ENCODE measurements around the gene CAVIN2.
"Not testable (repeated sequence)": the region's sequence is repeated elsewhere in the genome, so short reads cannot be mapped to it uniquely, and the experiment has no call there.

Gene CAVIN2

DNA sequence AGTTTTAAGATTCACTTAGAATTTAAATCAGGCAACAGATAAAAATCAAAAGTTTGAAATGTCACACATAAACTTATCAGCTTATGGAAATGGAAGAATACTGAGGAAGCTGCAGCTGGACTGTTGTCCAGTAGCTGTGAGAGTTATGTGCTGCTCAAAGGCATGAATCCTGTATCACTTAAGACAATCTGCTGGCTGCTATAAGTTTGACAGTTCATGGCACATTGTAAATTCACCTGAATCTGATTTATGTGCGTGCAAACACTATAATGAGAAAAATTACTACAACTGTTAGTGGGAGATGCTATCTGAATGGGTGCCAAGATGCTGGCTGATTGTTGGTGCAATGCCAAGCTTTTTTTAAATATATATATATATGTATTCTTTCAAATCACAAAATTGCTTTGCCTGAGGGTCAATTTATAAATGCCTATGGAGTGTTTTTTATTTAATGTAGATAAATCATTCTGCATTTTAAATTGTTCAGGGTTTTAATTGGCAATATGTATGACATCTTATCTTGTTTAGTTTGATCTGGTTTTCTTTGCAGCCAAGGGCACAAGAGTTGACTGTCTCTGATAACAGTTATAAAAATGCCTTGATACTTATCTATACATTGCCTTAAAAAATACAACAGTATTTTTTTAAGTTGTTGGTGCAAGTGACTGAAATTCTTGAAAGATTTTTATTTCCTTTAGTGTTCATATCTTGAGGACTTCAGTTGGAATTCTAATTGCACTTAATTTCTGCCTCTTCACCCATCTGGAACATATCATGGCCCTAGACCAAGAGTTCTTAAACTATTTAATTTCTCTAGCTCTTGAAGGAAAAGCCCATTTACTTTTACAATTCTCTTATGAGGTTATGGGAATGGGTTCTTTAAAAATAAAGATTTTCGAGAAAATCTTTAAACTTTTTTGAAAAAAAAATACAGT is 48.7 kb downstream of the CAVIN2 start:
- DNase-seq = no peak

DNA sequence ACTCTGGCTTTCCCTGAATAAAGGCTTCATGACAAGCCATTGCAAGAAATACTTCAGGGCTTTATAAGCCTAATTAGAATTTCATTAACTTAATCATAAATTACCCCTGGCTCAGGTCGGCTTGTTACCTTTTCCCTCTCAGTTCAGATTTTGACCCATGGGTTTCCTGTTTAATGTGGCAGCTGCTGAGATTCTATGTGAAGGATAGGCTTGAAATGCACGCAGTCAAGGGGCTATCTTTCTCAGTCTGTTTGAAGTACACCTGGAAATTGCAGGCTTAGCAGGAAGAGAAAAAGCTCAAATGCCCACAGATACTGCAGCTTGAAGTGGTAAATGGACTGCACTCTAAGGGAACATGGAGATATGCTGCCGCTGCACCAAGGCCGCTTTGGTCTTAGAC is 49.4 kb downstream of the CAVIN2 start:
- DNase-seq = no peak

DNA sequence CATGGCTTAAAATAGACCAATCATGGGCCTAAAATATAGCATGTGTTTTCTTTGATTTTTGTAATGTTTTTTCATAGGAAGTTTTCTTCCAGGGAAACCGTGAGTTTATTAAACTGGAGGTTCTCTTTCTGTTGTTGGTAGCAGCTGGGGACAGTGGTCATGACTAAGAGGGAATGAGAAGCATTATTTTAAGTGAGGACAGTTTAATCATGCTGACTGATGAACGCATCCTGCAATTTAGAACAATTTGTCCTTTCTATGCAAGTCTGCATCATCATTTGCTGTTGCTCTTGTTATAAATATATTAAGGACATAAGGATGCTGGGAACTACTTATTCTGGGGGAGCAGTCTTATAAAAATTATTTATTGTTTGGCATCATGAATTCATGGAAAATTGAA is 51.2 kb downstream of the CAVIN2 start:
- no peak for DNase-seq

DNA sequence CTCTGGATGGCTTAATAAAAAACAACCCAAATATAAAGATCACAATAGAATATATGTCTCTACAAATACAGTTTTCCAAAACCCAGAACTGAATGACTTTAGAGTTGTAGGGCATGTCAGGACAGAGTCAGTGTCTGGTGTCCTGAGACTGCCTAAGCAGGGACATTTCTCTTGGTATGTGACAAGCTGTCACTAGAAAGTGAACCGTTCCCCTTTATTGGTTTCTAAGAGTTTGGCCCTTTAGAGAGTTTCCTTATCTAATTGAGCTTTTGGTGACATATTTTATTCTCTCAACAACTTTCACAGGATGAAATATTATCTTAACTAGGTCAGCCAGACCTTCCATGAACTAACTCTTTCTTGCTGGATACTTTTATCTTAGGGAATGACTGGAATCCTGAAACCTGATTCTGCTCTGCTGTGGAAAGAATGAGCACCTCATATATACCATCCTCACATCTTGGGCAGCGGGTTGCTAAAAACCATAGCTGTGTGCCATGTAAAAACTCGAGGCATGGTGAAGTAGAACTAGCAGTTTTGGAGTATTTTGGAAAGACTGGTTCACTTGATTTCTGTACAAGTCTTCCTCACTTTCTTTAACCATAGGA is 54.8 kb downstream of the CAVIN2 start:
- DNase-seq = no peak

DNA sequence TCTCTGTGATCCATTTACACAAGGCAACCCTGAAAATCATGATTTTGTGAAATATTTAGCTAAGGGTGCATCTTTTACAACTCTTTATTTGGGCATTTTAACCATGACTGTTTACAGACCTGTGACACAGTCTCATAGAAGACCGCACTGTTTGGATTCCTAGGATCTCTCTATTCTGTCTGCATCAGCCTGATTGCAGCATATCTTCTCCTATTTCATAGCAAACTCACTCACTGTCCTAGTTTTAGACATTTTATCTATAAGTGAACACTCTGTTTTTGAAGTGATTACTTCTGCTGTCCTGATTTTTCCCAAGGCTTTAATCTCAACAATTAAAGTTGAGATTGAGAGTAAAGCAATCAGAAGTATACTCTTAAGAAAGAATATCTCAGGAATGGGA is 56.2 kb downstream of the CAVIN2 start:
- DNase-seq = no peak

DNA sequence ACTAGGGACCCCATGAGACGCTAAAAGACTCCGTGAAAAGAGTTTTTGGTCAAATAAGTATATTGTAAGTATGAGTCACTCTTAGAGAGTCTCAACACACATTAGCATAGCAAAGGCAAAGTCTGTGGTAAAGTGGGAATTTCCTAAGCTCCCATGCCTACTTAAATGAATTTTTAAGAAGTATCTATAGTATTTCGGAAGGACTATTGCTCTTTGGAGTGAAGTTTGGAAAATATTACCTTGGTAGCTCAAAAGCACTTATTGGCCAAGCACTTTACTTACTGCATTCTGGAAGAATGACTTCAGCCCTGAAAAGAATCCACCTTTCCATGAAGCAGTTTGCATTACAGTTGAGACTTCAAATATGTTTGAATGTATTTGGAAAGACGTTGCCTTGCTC is 57.1 kb downstream of the CAVIN2 start:
- no peak for DNase-seq

DNA sequence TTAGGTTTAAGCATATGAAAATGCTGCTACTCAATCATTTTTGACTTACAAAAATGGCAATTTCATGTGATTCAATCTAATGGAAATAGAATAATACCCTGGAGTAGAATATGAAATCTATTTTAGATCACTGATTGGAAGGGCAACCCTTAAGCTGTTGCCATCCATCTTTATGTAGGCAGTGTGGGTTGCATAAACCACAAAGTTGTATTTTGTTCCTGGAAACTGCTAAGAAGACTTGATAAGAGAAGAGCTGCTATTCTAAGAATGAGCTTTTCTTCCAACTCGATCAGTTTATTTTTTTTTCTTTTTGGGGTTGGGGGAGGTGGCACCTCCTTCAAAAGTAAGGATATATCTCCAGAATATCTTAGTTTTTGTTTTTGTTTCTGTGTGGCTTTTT is 60.2 kb downstream of the CAVIN2 start:
- DNase-seq = no peak

DNA sequence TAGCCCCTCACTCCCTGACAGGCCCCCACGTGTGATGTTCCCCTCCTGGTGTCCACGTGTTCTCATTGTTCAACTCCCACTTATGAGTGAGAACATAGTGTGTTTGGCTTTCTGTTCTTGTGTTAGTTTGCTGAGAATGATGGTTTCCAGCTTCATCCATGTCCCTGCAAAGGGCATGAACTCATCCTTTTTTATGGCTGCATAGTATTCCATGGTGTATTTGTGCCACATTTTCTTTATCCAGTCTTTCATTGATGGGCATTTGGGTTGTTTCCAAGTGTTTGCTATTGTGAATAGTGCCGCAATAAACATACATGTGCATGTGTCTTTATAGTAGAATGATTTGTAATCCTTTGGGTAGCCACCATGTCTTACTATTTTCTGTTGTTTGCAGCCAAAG is 61.2 kb downstream of the CAVIN2 start:
- DNase-seq = not testable (repeated sequence)

Measured in NCI-H1092 (cell line).